ENCODE measurements around the gene PARD3B.

- TF ChIP-seq HES4 (CRISPR knock-in tag; IDR thresholded peaks at IDR 0.05; ENCODE audit: borderline replicate concordance) = no peak
- TF ChIP-seq ZNF510 (CRISPR knock-in tag; IDR thresholded peaks at IDR 0.05; ENCODE audit: low read depth) = no peak
These were observed 177.4 kb downstream of the PARD3B start for GRCh38 chr2:204722691-204723090.

All from HepG2 (cell line).